Heart left ventricle (tissue), 16 donors: Measurements from ENCODE around the gene CKAP4. TPM values are rescaled to one million over a fixed set of nuclear protein-coding genes. Genes with fewer than 3 reads are reported as not detected.

Experiments used
- ATAC-seq, 4 donors: fragments of 200-7000 bp; cut with Tn5 transposase; one replicate each; pipeline ENCODE4 v1.9.1; 2020 to 2022; ENCODE audit warnings: moderate library complexity in 4 of 4, mild to moderate bottlenecking in 3 of 4, moderate number of reproducible peaks in 1 of 4
- DNase-seq, 5 donors: peaks; one replicate each; pipeline ENCODE4 v3.0.0-alpha.2; 2020
- H3K27ac ChIP-seq, 12 donors: fragments of 200-600 bp; sonication (generic) in 4 of 12; one replicate each; pipeline versions ENCODE4 v1.5.0 to v1.8.0; 2016 to 2022; ENCODE audit warnings: mild to moderate bottlenecking in 2 of 12
- H3K27me3 ChIP-seq, 9 donors: fragments of 200-600 bp; sonication (generic) in 2 of 9; one replicate each; pipeline versions ENCODE4 v1.5.1 to v1.8.0; 2016 to 2022; ENCODE audit warnings: mild to moderate bottlenecking in 3 of 9
- H3K36me3 ChIP-seq, 9 donors: fragments of 200-600 bp; sonication (generic) in 2 of 9; one replicate each; pipeline versions ENCODE4 v1.5.0 to v1.8.0; 2018 to 2022; ENCODE audit warnings: mild to moderate bottlenecking in 2 of 9
- H3K4me1 ChIP-seq, 12 donors: fragments of 200-600 bp; sonication (generic) in 4 of 12; one replicate each; pipeline versions ENCODE4 v1.5.0 to v1.8.0; 2016 to 2022; ENCODE audit warnings: mild to moderate bottlenecking in 3 of 12
- H3K4me3 ChIP-seq, 12 donors: fragments of 200-600 bp; sonication (generic) in 4 of 12; one replicate each; pipeline versions ENCODE4 v1.5.0 to v1.8.0; 2017 to 2022; ENCODE audit warnings: mild to moderate bottlenecking in 9 of 12, moderate library complexity in 4 of 12
- H3K9me3 ChIP-seq, 12 donors: fragments of 200-600 bp; sonication (generic) in 4 of 12; one replicate each; pipeline versions ENCODE4 v1.5.0 to v1.8.0; 2016 to 2022; ENCODE audit warnings: mild to moderate bottlenecking in 1 of 12
- POLR2A ChIP-seq, 2 donors: fragments of 450-650 bp; IDR thresholded peaks; one replicate each; pipeline ENCODE4 v1.6.1; 2017; ENCODE audit warnings: antibody characterized with exemption in 2 of 2, mild to moderate bottlenecking in 2 of 2, moderate library complexity in 2 of 2
- WGBS, 4 donors: extraction: QIAGEN DNeasy Blood & Tissue Kit in 2 of 4; methylation state at CpG; one replicate each; pipeline versions ENCODE4 v1.1.5 to v1.1.7; 2013 to 2018; 5-methylcytosine and 5-hydroxymethylcytosine counted together
- intact Hi-C, 10 donors: fragments of 100-400 bp; cut with DNase I; formaldehyde crosslinking; loops; one replicate each; pipeline versions ENCODE4 v1.11.1 to v1.14.2; 2022
- polyA plus RNA-seq, 2 donors: library from polyadenylated mRNA; stranded (reverse); fragments of 200-250 nt; gene quantifications; one replicate each; pipeline ENCODE4 v1.2.3, GENCODE V29; 2013
- total RNA-seq, 9 donors: library from RNA; depleted of rRNA in 2 of 9; stranded (reverse); fragments of >200 nt in 2 of 9; fragmentation: NEBNext Ultra II Directional in 3 of 9; extraction: Animal tissue kit (Norgen Biotek cat#: 25700) in 3 of 9; gene quantifications; one replicate each; pipeline versions ENCODE4 v1.1.0 to v1.2.4, GENCODE V29; 2016 to 2023
- TF ChIP-seq, protein P1 (sequence below), 12 donors: fragments of 200-600 bp; sonication (generic) in 4 of 12; IDR thresholded peaks; one replicate each; pipeline versions ENCODE4 v1.5.0 to v1.8.0; 2018 to 2022; ENCODE audit warnings: antibody characterized with exemption in 12 of 12, mild to moderate bottlenecking in 5 of 12
- donor health status: ischemic (EF 13 %, LVEDD 7.1; RV severe dilation, severe dysfunction).
- donor health status: healthy with polysubstance abuse.
- donor health status: DM: no; HTN: yes; CAD: no.
- donor health status: DM: no; HTN: no; CAD: no.
- donor health status: ischemic (EF 25% LVEDD 6.9; RV normal size, moderate dysfunction).
- donor health status: ischemic (EF 25% LVEDD 5.7; RV mildly dilated, moderate dysfunction).
- donor health status: healthy.
- donor health status: DM: yes; HTN: yes; CAD: no.
- donor health status: ischemic (EF 35%, LVEDD 5.7; RV mildly dilated, moderate dysfunction).
- donor health status: nonischemic (EF 11% LVEDD 7.7; RV severe dilation, severe dysfunction).
- donor health status: DM: yes; HTN: yes; CAD: no.
- donor health status: PGD.
- donor health status: ischemic (EF 29% LVEDD 5.4; RV normal size, mild dysfunction).
- donor health status: nonischemic (EF 23%, LVEDD 6.1; RV moderate dilation, normal function).

The CKAP4 gene
- total and polyA plus RNA-seq, 11 donors = 19.0 to 70.7 (median 53.7) TPM

DNA sequence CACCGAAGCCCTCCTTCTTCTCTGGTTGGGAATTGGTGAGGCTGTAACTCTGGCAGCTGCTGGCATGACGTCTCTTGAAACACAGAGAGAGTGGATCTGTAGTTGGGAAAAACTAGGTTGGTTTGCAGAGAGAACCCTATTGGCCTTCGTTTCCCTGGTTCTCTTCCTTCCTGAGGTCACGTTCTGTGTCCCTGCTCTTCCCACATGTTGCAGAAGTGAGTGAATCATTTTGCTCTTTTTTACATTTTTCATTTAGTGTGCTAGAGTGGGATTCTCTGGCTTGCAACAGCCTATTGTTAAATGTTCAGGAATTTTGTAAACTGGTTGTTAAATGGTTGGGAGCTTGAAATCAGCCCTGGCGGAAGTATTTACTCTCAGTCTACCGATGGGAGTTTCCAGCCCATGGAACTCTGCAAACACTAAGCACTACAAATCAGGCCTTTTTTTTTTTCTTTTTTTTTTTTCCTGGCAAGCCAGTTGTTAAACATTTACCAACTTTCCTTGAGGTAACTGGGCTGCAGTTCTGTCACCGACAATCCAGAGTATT lies 26.8 kb upstream of the CKAP4 start:
- intact Hi-C loops = loop anchor here in 2 of 10 donors (2.0 to 5.0 kb wide), 2 partner anchors 24 to 42 kb away; no protein-coding TSS in a partner anchor
- 85 to 89% (median 87%) methylated on average over 7 of the region's 7 CpGs for WGBS, 4 donors
- no peak overlapping the region for H3K4me3 ChIP-seq
- no peaks in the 10 kb centered on the region for H3K9me3 ChIP-seq
- H3K4me1 ChIP-seq = peaks cover 0 to 12% (median 3%) of the 10 kb centered on the region in 12 donors
- H3K27me3 ChIP-seq = no peaks in the 10 kb centered on the region
- no peaks in the 10 kb centered on the region for H3K36me3 ChIP-seq
- ATAC-seq (no peak), DNase-seq (no peak)
- TF ChIP-seq, protein P1, sequence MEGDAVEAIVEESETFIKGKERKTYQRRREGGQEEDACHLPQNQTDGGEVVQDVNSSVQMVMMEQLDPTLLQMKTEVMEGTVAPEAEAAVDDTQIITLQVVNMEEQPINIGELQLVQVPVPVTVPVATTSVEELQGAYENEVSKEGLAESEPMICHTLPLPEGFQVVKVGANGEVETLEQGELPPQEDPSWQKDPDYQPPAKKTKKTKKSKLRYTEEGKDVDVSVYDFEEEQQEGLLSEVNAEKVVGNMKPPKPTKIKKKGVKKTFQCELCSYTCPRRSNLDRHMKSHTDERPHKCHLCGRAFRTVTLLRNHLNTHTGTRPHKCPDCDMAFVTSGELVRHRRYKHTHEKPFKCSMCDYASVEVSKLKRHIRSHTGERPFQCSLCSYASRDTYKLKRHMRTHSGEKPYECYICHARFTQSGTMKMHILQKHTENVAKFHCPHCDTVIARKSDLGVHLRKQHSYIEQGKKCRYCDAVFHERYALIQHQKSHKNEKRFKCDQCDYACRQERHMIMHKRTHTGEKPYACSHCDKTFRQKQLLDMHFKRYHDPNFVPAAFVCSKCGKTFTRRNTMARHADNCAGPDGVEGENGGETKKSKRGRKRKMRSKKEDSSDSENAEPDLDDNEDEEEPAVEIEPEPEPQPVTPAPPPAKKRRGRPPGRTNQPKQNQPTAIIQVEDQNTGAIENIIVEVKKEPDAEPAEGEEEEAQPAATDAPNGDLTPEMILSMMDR (IDR thresholded peaks at IDR 0.05) = no peak
- no peak for TF ChIP-seq POLR2A (IDR thresholded peaks at IDR 0.05)
- no peak overlapping the region for H3K27ac ChIP-seq

DNA sequence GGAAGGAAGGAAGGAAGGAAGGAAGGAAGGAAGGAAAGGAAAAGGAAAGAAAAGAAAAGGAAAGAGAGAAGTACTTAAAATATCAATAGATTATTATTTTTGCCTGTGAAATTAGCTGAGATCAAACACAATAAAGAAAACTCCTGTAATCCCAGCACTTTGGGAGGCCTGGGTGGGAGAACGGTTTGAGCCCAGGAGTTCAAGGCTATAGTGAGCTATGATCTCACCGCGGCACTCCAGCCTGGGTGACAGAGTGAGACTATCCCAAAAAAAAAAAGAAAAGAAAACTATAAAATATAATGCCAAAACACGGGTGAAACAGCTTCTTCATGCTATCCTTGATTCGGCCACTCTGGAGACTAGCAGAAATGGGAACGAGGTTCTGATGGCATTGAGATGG lies 26.2 kb upstream of the CKAP4 start:
- no peak overlapping the region for H3K4me3 ChIP-seq
- intact Hi-C loops = loop anchor here in 1 of 10 donors (2.0 kb wide), 1 partner anchor 23 kb away; no protein-coding TSS in a partner anchor
- WGBS, 4 donors = 86 to 94% (median 90%) methylated on average over 6 of the region's 6 CpGs
- ATAC-seq = no peak
- no peak for TF ChIP-seq POLR2A (IDR thresholded peaks at IDR 0.05)
- TF ChIP-seq, protein P1 (IDR thresholded peaks at IDR 0.05) = no peak
- DNase-seq = no peak
- H3K27me3 ChIP-seq = no peaks in the 10 kb centered on the region
- peaks cover 0 to 12% (median 3%) of the 10 kb centered on the region in 12 donors for H3K4me1 ChIP-seq
- no peak overlapping the region for H3K27ac ChIP-seq
- no peaks in the 10 kb centered on the region for H3K9me3 ChIP-seq
- H3K36me3 ChIP-seq = no peaks in the 10 kb centered on the region

DNA sequence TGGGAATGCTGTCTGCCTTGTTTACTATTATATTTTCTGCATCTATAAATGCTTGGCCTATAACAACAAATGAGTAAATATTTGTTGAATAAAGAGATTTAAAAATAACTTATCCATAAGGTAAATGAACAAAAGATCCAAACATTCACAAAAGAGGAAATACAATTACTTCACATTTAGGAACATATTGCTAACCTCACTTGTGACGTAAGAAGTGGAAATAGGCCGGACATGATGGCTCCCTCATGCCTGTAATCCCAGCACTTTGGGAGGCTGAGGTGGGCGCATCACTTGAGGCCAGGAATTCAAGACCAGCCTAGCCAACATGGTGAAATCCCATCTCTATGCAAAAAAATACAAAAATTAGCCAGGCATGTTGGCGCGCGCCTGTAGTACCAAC lies 25.7 kb upstream of the CKAP4 start:
- ATAC-seq (no peak), DNase-seq (no peak)
- no peaks in the 10 kb centered on the region for H3K36me3 ChIP-seq
- 94 to 97% (median 95%) methylated on average over 6 of the region's 6 CpGs for WGBS, 4 donors
- no peaks in the 10 kb centered on the region for H3K27me3 ChIP-seq
- TF ChIP-seq POLR2A (IDR thresholded peaks at IDR 0.05) = no peak
- TF ChIP-seq, protein P1 (IDR thresholded peaks at IDR 0.05) = no peak
- H3K4me3 ChIP-seq = no peak overlapping the region
- H3K9me3 ChIP-seq = no peaks in the 10 kb centered on the region
- H3K27ac ChIP-seq = no peak overlapping the region
- peaks cover 0 to 12% (median 3%) of the 10 kb centered on the region in 12 donors for H3K4me1 ChIP-seq
- intact Hi-C loops = no loop called here

DNA sequence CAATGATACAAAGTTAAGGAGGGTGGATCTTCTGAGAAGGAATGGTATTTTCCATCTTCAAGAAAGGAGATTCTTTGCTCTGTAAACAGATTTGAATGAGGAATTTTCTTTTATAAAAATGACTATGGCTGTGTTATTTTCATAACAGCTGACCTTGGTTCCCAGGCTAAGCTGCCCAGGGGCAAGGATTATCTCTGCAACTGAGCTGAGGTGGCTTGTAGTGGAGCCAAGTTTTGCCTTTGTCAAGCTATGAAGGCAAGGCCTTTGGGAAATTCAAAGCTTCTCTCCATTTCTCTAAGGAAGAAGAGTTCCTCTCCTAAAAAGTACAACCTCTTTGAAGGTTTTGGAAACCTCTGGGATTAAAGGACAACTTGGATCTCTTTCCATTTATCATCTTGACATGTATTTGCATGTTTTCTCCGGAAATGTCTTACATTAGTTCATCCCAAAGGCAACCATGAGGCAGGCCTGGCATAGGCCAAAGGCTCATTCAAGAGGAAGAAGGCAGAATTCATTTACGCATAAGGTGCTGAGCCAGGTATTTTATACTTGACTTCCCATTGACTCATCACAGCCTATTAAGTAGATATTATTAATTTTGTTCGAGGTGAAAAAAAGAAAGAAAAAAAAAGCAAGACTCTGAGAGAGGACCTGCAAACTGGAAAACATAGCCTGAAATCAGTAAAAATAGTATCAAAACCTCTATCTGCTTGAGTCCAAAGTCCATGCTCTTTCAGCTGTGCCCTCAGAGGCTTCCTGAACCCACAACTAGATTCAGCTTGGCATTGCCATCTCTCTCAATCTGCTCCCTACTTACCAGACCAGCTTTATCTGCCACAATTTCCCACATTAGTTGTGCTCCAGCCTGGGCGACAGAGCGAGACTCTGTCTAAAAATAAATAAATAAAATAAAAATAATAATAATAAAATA lies 24.0 kb upstream of the CKAP4 start:
- intact Hi-C loops = no loop called here
- DNase-seq = no peak
- ATAC-seq = peak in 1 of 4 donors; percentile 47
- no peak overlapping the region for H3K27ac ChIP-seq
- no peaks in the 10 kb centered on the region for H3K9me3 ChIP-seq
- H3K36me3 ChIP-seq = no peaks in the 10 kb centered on the region
- peaks cover 0 to 12% (median 1%) of the 10 kb centered on the region in 12 donors for H3K4me1 ChIP-seq
- WGBS, 4 donors = 83 to 97% (median 89%) methylated on average over 5 of the region's 5 CpGs
- no peak overlapping the region for H3K4me3 ChIP-seq
- TF ChIP-seq POLR2A (IDR thresholded peaks at IDR 0.05) = no peak
- TF ChIP-seq, protein P1 (IDR thresholded peaks at IDR 0.05) = no peak
- H3K27me3 ChIP-seq = no peaks in the 10 kb centered on the region
